KG1 (cell line): ENCODE data around the gene RTN4R.
"Not testable (repeated sequence)": the region's sequence is repeated elsewhere in the genome, so short reads cannot be mapped to it uniquely, and the experiment has no call there.

ENCODE experiments used
- DNase-seq: peaks from one replicate; lab custom pipeline; 2025; lab: John Stamatoyannopoulos, UW

The RTN4R gene

GRCh38 chr22:20305894-20306645 is 38.0 kb upstream of the RTN4R start:
- no peak for DNase-seq

DNA sequence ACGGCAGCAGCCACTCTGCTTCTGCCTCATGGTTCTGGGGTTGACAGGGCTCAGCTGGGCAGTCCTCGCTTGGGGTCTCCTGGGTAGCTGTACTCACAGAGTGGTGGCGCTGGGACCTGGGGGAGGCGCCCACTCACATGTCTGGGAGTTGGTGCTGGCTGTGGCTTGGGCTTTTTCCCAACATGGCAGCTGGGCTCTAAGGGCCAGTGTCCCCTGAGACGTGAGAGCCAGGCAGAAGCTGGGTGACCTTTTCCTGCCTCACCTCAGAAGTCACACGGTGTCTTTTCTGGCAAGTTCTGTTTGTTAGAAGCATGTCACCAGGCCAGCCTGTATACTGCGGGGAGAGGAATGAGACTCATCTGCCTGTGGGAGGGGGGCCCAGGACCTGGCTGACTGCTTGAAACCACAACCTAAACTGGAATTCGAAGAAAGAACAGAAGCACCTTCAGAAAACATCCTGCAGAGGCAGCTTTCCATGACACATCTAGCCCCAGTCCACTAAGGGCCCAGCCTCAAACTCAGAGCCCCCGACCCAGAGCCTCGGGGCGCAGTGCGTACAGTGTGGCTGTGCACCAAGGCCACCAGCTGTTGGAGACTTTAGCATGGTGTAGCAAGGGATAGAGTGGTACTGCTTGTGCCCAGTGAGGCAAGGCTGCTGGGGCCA is 37.2 kb upstream of the RTN4R start:
- DNase-seq: not testable (repeated sequence)

- no peak for DNase-seq
Measured at GRCh38 chr22:20304646-20305045, 36.5 kb upstream of the RTN4R start.

DNA sequence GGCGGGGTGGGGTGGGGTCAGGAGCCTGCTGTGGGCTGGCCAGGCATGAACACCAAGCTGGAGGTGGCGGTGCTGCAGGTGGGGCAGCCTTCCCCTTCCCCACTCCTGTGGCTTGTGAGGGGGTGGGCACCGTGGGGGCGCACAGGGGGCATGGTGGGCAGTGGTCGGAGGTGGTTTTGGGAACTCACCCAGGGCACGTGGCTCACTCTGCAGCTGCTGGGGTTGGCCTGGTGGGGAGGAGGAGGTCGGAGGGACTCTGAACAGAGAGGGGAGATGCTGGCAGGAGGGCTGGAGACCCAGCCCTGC is 35.1 kb upstream of the RTN4R start:
- not testable (repeated sequence) for DNase-seq

DNA sequence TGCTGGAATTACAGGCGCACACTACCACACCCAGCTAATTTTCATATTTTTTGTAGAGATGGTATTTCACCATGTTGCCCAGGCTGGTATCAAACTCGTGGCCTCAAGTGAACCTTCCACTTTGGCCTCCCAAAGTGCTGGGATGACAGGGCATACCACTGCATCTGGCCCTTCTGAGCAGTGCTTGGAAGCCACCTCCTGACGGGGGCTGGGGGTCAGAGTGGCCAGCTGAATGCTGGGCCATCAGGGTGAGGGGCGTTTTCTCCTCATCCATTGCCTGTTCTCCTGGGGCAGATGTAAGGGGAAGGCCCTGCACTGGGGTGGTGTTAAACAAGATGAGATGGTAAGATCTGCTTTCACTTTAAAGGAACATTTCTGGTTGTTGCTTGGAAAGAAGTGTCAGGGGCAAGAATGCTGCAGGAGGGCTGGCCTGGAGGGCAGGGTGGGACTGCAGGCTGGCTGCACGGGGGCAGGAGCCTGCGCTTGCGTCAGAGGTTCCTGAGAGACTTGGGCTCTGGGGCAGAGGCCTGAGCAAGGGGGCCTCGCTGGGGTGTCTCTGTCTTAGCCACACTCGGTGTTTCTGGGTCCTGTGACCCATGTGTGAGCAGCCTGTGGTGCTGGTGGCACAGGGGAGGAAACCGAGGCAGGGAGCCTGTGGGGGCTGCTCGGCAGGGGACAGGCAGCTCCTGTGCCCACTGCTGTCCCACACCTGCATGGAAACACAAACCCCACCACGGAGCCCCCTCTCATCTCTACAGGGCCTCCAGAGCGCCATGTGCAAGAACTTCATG is 34.5 kb upstream of the RTN4R start:
- no peak for DNase-seq

DNA sequence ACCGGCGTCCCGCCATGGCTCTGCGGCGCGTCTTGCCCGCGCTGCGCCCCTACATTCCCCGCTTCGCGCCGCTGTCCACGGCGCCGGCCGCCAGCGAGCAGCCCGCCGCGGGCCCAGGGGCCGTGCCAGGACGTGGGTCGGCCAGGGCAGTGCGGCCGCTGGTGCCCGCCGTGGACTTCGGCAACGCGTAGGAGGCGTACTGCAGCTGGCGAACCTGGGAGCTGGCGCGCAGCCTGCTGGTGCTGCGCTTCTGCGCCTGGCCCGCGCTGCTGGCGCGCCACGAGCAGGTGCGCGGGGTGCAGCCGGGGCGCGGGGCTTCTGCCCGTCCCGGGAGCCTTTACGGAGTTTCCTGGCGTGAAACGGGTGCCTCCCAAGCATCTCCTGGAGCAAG is 31.6 kb upstream of the RTN4R start:
- no peak for DNase-seq

DNA sequence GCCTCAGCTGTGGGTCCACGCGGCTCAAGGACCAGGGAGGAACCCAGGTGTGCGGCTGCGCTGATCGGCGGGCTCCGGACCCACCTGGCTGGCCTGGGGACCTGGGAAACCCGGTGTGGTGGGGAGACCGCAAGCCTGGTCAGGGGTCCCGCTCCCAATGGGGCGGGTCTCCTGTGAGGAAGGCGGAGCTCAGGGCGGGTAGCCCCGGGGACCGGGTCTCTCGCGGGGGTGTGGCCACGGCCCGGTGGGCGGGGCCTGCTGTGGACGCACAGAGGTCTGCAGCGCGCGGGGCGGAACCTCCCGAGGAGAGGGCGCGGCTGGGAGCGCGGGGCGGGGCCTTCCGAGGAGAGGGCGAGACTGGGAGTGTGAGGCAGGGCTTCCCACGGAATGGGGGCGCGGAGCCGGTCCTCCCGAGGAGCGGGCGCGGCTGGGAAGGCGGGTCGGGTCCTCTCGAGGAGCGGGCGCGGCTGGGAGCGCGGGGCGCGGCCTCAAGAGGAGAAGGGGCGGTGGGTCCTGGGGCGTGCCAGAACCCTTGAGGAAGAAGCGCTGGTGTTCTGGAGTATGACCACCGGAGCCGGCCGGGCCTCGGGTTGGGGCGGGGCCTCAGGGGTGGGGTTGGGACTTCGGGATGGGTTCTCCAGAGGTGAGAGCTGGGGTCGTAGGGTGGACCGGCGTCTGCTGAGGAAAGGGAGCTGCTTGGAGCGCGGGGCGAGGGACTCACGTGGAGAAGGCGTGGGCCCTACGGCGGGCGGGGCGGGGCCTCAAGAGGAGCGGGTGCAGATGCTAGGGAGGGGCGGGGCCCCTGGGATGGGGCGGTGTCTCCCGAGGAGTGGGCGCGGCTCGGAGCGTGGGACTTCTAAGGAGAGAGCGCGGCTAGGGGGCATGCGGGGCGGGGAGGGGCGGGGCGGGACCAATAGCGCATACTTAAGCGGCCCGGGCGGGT is 31.0 kb upstream of the RTN4R start:
- no peak for DNase-seq

GRCh38 chr22:20298110-20298802 is 30.1 kb upstream of the RTN4R start:
- DNase-seq: no peak

- no peak for DNase-seq
Measured at GRCh38 chr22:20297414-20298109, 29.4 kb upstream of the RTN4R start.

GRCh38 chr22:20296598-20296997 is 28.5 kb upstream of the RTN4R start:
- DNase-seq: no peak

DNA sequence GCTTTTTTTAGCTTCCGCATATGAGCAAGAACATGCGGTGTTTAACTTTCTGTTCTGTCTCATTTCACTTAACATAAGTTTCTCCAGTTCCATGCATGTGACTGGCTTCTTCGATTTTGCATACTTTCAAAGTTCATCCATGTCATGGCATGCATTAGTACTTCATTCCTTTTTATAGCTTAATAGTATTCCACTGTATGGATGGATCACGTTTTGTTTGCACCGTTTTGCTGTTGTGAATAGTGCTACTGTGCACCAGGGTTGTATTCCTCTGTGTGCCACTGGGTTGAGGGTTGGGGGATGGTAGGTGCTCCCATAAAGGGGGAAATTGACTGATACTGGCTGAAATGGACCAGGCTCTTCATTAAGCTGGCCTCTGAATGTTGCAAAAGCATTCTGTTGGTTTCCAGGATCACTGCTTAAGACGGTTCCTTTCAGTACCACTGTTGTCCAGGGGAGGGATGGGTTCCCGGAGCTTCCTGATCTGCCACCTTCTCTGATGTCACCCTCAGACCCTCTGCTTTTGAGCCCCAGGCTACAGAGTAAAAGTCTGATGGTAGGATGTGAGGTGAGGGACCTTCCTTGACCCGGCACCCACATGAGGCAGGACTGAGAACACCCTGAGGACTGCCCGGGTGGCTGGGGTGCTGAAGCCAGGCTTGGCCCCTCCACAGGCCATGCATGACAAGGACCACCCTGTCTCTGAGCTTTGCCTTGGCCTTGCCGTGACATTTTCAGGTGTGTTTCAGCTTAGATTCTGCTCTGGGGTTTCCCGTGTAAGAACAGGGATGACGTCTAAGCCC is 27.3 kb upstream of the RTN4R start:
- DNase-seq: no peak

- no peak for DNase-seq
Measured at GRCh38 chr22:20292673-20293232, 24.6 kb upstream of the RTN4R start.

DNA sequence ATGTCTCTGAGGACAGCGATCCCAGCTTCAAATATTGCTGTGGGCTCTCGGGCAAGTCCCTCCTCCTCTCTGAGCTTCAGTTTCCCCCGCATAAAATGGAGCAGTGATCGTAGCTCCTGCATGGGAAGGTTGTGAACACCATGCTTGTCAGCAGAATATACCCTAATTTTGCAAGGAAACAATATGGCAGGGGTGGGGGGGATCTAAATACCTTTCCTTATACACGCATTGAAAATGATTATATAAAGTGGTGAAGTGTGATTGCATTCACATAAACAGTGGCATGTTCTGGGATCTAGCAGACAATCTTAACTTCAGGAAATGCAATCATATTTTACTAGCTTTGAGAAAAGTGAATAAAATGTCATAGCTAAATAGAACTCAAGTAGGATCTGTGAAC is 24.0 kb upstream of the RTN4R start:
- DNase-seq: no peak

- DNase-seq: no peak
Measured at GRCh38 chr22:20291604-20292063, 23.5 kb upstream of the RTN4R start.

DNA sequence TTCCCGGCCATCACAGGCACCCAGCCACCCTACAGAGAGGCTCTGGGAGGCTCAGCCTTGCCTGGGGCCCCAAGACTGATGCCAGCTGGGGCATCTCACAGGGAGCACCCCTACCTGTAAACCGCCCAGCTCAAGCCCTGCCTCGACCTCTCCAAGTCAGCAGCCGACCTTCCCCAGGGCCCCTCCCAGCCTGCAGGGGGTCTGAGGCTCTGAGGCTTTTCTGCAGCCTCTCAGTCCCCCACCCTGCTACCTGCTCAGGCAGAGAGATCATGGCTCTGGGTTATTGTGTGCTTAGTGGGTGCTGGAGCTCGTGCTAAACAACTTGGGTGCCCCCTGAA is 23.1 kb upstream of the RTN4R start:
- DNase-seq: no peak

DNA sequence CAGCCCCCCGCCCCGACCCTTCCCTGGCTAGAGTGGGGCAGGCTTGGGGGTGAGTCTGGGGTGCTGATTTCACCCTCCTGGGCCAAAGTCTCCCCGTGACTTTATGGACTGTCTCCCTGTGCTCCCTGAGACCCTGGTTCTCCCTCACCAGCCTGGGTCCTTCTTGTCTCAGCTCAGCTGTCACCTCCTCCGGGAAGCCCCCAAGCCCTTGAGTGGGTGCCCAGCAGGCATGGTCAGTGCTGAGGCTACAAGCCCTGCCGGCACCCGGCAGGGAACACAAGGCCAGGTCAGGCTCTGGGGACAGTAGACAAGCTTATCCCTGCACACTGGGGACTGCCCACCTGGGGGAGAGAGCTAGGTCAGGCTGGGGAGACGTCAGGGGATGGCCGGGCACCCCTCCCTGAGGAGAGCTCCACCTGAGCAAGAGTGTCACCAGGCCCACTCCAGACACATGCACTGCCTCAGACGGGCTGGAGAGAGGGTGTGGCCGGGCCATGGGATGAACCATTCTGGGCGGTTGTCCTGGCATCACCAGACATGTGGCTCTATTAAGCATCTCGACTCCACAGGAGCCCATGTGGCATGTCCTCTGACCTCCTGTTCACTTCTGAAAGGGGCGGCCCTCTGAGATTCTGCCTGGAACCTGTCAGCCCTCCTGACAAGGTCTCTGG is 22.6 kb upstream of the RTN4R start:
- no peak for DNase-seq

GRCh38 chr22:20290045-20290392 is 21.9 kb upstream of the RTN4R start:
- DNase-seq: no peak

DNA sequence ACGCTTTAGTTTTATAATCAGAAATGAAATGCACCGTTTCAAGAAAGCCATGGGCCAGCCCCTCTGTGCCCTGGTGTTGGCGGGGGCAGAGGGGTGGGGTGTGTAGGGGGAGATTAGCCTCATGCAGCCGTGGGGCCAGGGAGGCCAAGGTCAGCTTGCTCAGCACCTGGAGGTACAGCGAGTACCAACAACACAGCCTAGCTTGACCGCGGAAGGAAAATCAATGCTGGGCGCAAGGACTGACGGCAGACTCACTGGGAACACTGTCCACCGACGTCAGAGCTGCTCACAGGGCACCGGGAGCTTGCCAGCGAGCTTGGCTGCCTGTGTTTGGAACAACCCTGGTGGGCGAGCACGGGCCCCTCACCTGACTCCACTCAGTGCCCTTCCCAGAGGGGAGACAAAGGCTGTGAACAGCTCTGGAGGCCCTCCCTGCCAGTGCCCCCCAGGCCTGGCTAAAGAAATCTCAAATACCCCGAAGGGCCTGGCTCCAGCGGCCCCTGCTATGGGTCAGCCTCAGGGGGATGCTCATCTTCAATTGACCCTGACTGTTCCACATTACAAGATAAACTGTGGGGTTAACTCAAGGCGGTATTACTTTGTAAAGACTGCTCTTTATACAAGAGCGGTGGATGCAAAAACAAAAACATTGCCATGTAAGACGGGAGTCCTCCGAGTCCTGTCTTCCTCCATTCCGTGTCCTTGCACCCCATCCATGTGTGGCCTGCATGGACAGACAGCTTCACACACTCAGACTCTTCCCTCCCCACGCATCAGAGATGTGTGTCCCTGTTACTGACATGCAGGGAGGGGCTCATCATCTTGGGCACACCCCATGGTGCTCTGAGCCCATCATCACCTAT is 21.3 kb upstream of the RTN4R start:
- not testable (repeated sequence) for DNase-seq
